HEK293 (cell line): ENCODE measurements around the gene UST.

ENCODE experiments used
- ATF2 ChIP-seq: fragments of 450-650 bp; formaldehyde crosslinking; IDR thresholded peaks from 2 replicates; pipeline ENCODE4 v1.5.1; 2016; ENCODE audit warnings: missing biosample characterization, missing genetic modification characterization, low read depth
- CTCF ChIP-seq: fragments of 450-650 bp; formaldehyde crosslinking; IDR thresholded peaks from 2 replicates; pipeline ENCODE4 v1.5.1; 2016; ENCODE audit warnings: missing biosample characterization, missing genetic modification characterization
- HOXD13 ChIP-seq: sonication (generic); formaldehyde crosslinking; IDR thresholded peaks from 2 replicates; pipeline ENCODE4 v1.8.0; 2022; ENCODE audit warnings: missing genetic modification reagents, borderline replicate concordance
- INSM2 ChIP-seq: fragments of 450-650 bp; formaldehyde crosslinking; IDR thresholded peaks from 2 replicates; pipeline ENCODE4 v1.5.1; 2016; ENCODE audit warnings: missing biosample characterization, missing genetic modification characterization
- OSR2 ChIP-seq: fragments of 450-650 bp; formaldehyde crosslinking; IDR thresholded peaks from 2 replicates; pipeline ENCODE4 v1.5.1; 2016; ENCODE audit warnings: missing biosample characterization, missing genetic modification characterization
- PRDM1 ChIP-seq: fragments of 450-650 bp; formaldehyde crosslinking; IDR thresholded peaks from 2 replicates; pipeline ENCODE4; 2016; ENCODE audit warnings: missing biosample characterization, missing genetic modification characterization
- SP2 ChIP-seq: fragments of 450-650 bp; formaldehyde crosslinking; IDR thresholded peaks from 2 replicates; pipeline ENCODE4 v1.5.1; 2016; ENCODE audit warnings: missing biosample characterization, missing genetic modification characterization
- ZBTB49 ChIP-seq: fragments of 450-650 bp; formaldehyde crosslinking; IDR thresholded peaks from 2 replicates; pipeline ENCODE4 v1.5.1; 2016; ENCODE audit warnings: missing biosample characterization, missing genetic modification characterization, low read depth
- ZNF112 ChIP-seq: fragments of 450-650 bp; formaldehyde crosslinking; IDR thresholded peaks from 2 replicates; pipeline ENCODE4 v1.5.0; 2017; ENCODE audit warnings: missing biosample characterization, missing genetic modification characterization
- ZNF140 ChIP-seq: fragments of 450-650 bp; formaldehyde crosslinking; IDR thresholded peaks from 2 replicates; pipeline ENCODE4 v1.5.1; 2016; ENCODE audit warnings: missing biosample characterization, missing genetic modification characterization
- ZNF148 ChIP-seq: fragments of 450-650 bp; formaldehyde crosslinking; IDR thresholded peaks from 2 replicates; pipeline ENCODE4 v1.5.0; 2017; ENCODE audit warnings: missing biosample characterization, missing genetic modification characterization, borderline replicate concordance
- ZNF155 ChIP-seq: fragments of 450-650 bp; formaldehyde crosslinking; IDR thresholded peaks from 2 replicates; pipeline ENCODE4 v1.5.1; 2016; ENCODE audit warnings: missing biosample characterization, missing genetic modification characterization
- ZNF157 ChIP-seq: fragments of 450-650 bp; formaldehyde crosslinking; IDR thresholded peaks from 2 replicates; pipeline ENCODE4 v1.5.1; 2016; ENCODE audit warnings: missing biosample characterization, missing genetic modification characterization
- ZNF169 ChIP-seq: fragments of 450-650 bp; formaldehyde crosslinking; IDR thresholded peaks from 2 replicates; pipeline ENCODE4 v1.5.1; 2016; ENCODE audit warnings: missing biosample characterization, missing genetic modification characterization
- ZNF202 ChIP-seq: fragments of 450-650 bp; formaldehyde crosslinking; IDR thresholded peaks from 2 replicates; pipeline ENCODE4 v1.5.1; 2016; ENCODE audit warnings: missing biosample characterization, missing genetic modification characterization, borderline replicate concordance
- ZNF223 ChIP-seq: fragments of 450-650 bp; formaldehyde crosslinking; IDR thresholded peaks from 2 replicates; pipeline ENCODE4 v1.5.1; 2016; ENCODE audit warnings: missing biosample characterization, missing genetic modification characterization
- ZNF23 ChIP-seq: fragments of 450-650 bp; formaldehyde crosslinking; IDR thresholded peaks from 2 replicates; pipeline ENCODE4 v1.5.1; 2016; ENCODE audit warnings: missing biosample characterization, missing genetic modification characterization, borderline replicate concordance
- ZNF26 ChIP-seq: fragments of 450-650 bp; formaldehyde crosslinking; IDR thresholded peaks from 2 replicates; pipeline ENCODE4 v1.5.1; 2016; ENCODE audit warnings: missing biosample characterization, missing genetic modification characterization
- ZNF266 ChIP-seq: fragments of 450-650 bp; formaldehyde crosslinking; IDR thresholded peaks from 2 replicates; pipeline ENCODE4 v1.5.1; 2016; ENCODE audit warnings: missing biosample characterization, missing genetic modification characterization, low read depth
- ZNF37A ChIP-seq: fragments of 450-650 bp; IDR thresholded peaks from 2 replicates; pipeline ENCODE4 v1.5.1; 2018; ENCODE audit warnings: missing biosample characterization, missing genetic modification characterization
- ZNF423 ChIP-seq: fragments of 450-650 bp; formaldehyde crosslinking; IDR thresholded peaks from 2 replicates; pipeline ENCODE4 v1.5.1; 2016; ENCODE audit warnings: missing biosample characterization, missing genetic modification characterization
- ZNF48 ChIP-seq: fragments of 450-650 bp; formaldehyde crosslinking; IDR thresholded peaks from 2 replicates; pipeline ENCODE4 v1.5.1; 2016; ENCODE audit warnings: missing biosample characterization, missing genetic modification characterization
- ZNF530 ChIP-seq: fragments of 450-650 bp; formaldehyde crosslinking; IDR thresholded peaks from 2 replicates; pipeline ENCODE4 v1.5.1; 2016; ENCODE audit warnings: low read depth, missing biosample characterization, missing genetic modification characterization
- ZNF560 ChIP-seq: fragments of 450-650 bp; formaldehyde crosslinking; IDR thresholded peaks from 2 replicates; pipeline ENCODE4 v1.5.1; 2017; ENCODE audit warnings: missing biosample characterization, missing genetic modification characterization, borderline replicate concordance
- ZNF561 ChIP-seq: fragments of 450-650 bp; IDR thresholded peaks from 2 replicates; pipeline ENCODE4 v1.5.1; 2018; ENCODE audit warnings: missing biosample characterization, missing genetic modification characterization, borderline replicate concordance
- ZNF623 ChIP-seq: fragments of 450-650 bp; formaldehyde crosslinking; IDR thresholded peaks from 2 replicates; pipeline ENCODE4 v1.5.1; 2016; ENCODE audit warnings: missing biosample characterization, missing genetic modification characterization
- ZNF626 ChIP-seq: fragments of 450-650 bp; sonication (Bioruptor Pico); formaldehyde crosslinking; IDR thresholded peaks from 2 replicates; pipeline ENCODE4 v1.5.1; 2018; ENCODE audit warnings: missing biosample characterization, missing genetic modification characterization, inconsistent platforms
- ZSCAN4 ChIP-seq: fragments of 450-650 bp; formaldehyde crosslinking; IDR thresholded peaks from 2 replicates; pipeline ENCODE4 v1.5.1; 2017; ENCODE audit warnings: missing biosample characterization, missing genetic modification characterization
- ZXDB ChIP-seq: fragments of 450-650 bp; formaldehyde crosslinking; IDR thresholded peaks from 2 replicates; pipeline ENCODE4 v1.5.1; 2016; ENCODE audit warnings: missing biosample characterization, missing genetic modification characterization

Gene UST

GRCh38 chr6:149012040-149012545 is 265.3 kb downstream of the UST start (continued):
- TF ChIP-seq ATF2 (peak; percentile 51; the same call in 1 of the 2 replicates), ZSCAN4 (tag by site-specific recombination) (no peak; the same call in 1 of the 2 replicates), ZNF623 (tag by site-specific recombination) (no peak), ZNF266 (tag by site-specific recombination) (no peak), ZBTB49 (tag by site-specific recombination) (no peak), OSR2 (tag by site-specific recombination) (peak; percentile 77), ZNF423 (tag by site-specific recombination) (no peak), ZNF561 (tag by site-specific recombination) (peak; percentile 90), ZNF530 (tag by site-specific recombination) (no peak), ZNF37A (no peak), SP2 (tag by site-specific recombination) (no peak), INSM2 (tag by site-specific recombination) (peak; percentile 98), ZNF202 (tag by site-specific recombination) (no peak), ZNF155 (tag by site-specific recombination) (no peak), ZNF560 (tag by site-specific recombination) (no peak), ZNF626 (tag by site-specific recombination) (no peak), PRDM1 (tag by site-specific recombination) (peak; percentile 62; the same call in 1 of the 2 replicates), ZNF148 (tag by site-specific recombination) (no peak), HOXD13 (peak; percentile 95), CTCF (no peak), ZNF223 (no peak), ZNF48 (tag by site-specific recombination) (no peak), ZXDB (tag by site-specific recombination) (peak; percentile 75), ZNF23 (tag by site-specific recombination) (no peak), ZNF157 (tag by site-specific recombination) (no peak), ZNF169 (tag by site-specific recombination) (no peak), ZNF140 (tag by site-specific recombination) (no peak), ZNF26 (no peak), ZNF112 (tag by site-specific recombination) (no peak)
